OCI-LY7 (cell line): ENCODE results near the gene PPP1R12C. TPM values are rescaled to one million over a fixed set of nuclear protein-coding genes. Genes with fewer than 3 reads are reported as not detected.
A peak's percentile ranks its signal among the peaks of the same experiment; 100 is the strongest.

ENCODE experiments used
- BruUV-seq: library from RNA; stranded (reverse); fragments of 400-500 nt; replicated peaks from 2 replicates; lab custom pipeline; 2021; lab: Mats Ljungman, UMichigan
- CTCF ChIA-PET: fragments of 300-600 bp; sonication (Branson Sonifier 250); formaldehyde crosslinking; loops from one replicate; lab custom pipeline; 2022; ENCODE audit warnings: antibody characterized with exemption; ENCODE audit not compliant: unreplicated experiment; lab: Charles Lee
- POLR2A ChIA-PET: fragments of 300-600 bp; sonication (Branson Sonifier 250); formaldehyde crosslinking; loops from one replicate; lab custom pipeline; 2022; ENCODE audit warnings: antibody characterized with exemption; lab: Charles Lee
- DNase-seq: peaks from one replicate; pipeline ENCODE4 v3.0.0-alpha.2; 2015; ENCODE audit warnings: low spot score
- H2AFZ ChIP-seq: fragments of 200-600 bp; sonication (generic), shearing (Covaris generic); 2 replicates; pipeline ENCODE4 v1.6.1; 2014; ENCODE audit warnings: mild to moderate bottlenecking, antibody characterized with exemption, low read length, moderate library complexity
- H3K27ac ChIP-seq: fragments of 200-600 bp; sonication (generic); 2 replicates; pipeline ENCODE4 v1.5.1; 2014; ENCODE audit warnings: mixed run types, low read depth, mild to moderate bottlenecking, moderate library complexity, low read length, inconsistent platforms; ENCODE audit not compliant: poor library complexity, severe bottlenecking
- H3K36me3 ChIP-seq: fragments of 200-600 bp; sonication (generic); 2 replicates; pipeline ENCODE4 v1.6.1; 2014; ENCODE audit warnings: mild to moderate bottlenecking, antibody characterized with exemption, low read length, moderate library complexity, mixed read lengths; ENCODE audit not compliant: insufficient read depth
- H3K4me1 ChIP-seq: fragments of 200-600 bp; sonication (generic); 2 replicates; pipeline ENCODE4 v1.5.1; 2014; ENCODE audit warnings: mild to moderate bottlenecking, low read length; ENCODE audit not compliant: insufficient read depth, poor library complexity, severe bottlenecking
- H3K4me2 ChIP-seq: fragments of 200-600 bp; sonication (generic); 2 replicates; pipeline ENCODE4 v1.6.1; 2014; ENCODE audit warnings: mild to moderate bottlenecking, low read length
- H3K4me3 ChIP-seq: fragments of 200-600 bp; sonication (generic); 2 replicates; pipeline ENCODE4 v1.5.1; 2014; ENCODE audit warnings: mild to moderate bottlenecking, low read depth, low read length; ENCODE audit not compliant: poor library complexity, severe bottlenecking
- H3K79me2 ChIP-seq: fragments of 200-600 bp; sonication (generic); 2 replicates; pipeline ENCODE4 v1.6.1; 2016; ENCODE audit warnings: low read depth, mild to moderate bottlenecking, low read length, moderate library complexity, mixed read lengths; ENCODE audit not compliant: insufficient read depth
- H3K9me2 ChIP-seq: fragments of 200-600 bp; sonication (generic); 2 replicates; pipeline ENCODE4 v1.6.1; 2016; ENCODE audit warnings: mild to moderate bottlenecking, low read length, mixed read lengths; ENCODE audit not compliant: insufficient read depth
- H3K9me3 ChIP-seq: fragments of 200-600 bp; sonication (generic); 2 replicates; pipeline ENCODE4 v1.6.1; 2014; ENCODE audit warnings: mild to moderate bottlenecking, mixed run types, low read length, mixed read lengths
- H4K20me1 ChIP-seq: fragments of 200-600 bp; sonication (generic); 2 replicates; pipeline ENCODE4 v1.6.1; 2014; ENCODE audit warnings: mild to moderate bottlenecking, antibody characterized with exemption, low read length, moderate library complexity, mixed read lengths; ENCODE audit not compliant: insufficient read depth
- EZH2phosphoT487 ChIP-seq: fragments of 200-600 bp; sonication (generic); IDR thresholded peaks from 2 replicates; pipeline ENCODE4 v1.6.1; 2018; ENCODE audit warnings: low read depth, borderline replicate concordance, mild to moderate bottlenecking, mixed run types, antibody characterized with exemption, low read length, moderate library complexity, mixed read lengths
- intact Hi-C: fragments of 100-400 bp; cut with micrococcal nuclease; formaldehyde crosslinking; loops from one replicate; pipeline ENCODE4 v1.10.0; 2022; ENCODE audit not compliant: unreplicated experiment
- total RNA-seq, 2 experiments: library from RNA; depleted of rRNA in 1 of 2; stranded (reverse); fragments of >200 nt in 1 of 2; shearing (Covaris generic) in 1 of 2; gene quantifications; 2 replicates each; pipeline ENCODE4 v1.2.3, GENCODE V29; 2014 to 2022
- TF ChIP-seq, protein P1 (sequence below): fragments of 200-600 bp; sonication (generic); conservative IDR thresholded peaks from 2 replicates; pipeline ENCODE4 v1.5.1; 2014; ENCODE audit warnings: mild to moderate bottlenecking, antibody characterized with exemption, low read length, moderate library complexity, mixed read lengths

The PPP1R12C gene
- total RNA-seq, 2 experiments from 2014 or later, result 177 to 211 TPM

DNA sequence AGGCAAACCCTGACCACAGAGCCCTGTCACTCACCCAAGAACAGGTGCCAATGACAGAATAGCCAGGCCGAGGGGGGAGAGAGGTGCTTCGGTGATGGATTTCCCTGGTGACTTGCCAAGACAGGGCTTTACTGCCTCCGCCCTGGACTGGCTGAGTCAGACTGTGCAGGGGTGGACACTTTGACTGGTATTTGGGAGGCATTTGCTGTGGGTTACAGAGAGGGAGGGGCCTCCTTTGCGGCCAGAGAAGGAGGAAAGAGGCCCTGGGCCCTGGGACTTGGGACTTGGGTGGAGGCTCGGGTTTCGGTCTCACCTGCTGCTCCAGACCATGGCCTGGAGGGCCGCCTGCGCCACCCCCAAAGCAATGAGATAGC is 46.3 kb downstream of the PPP1R12C start:
- Histone ChIP-seq H3K79me2 (no peaks in the 10 kb centered on the region), H2AFZ (no peak overlapping the region), H3K4me1 (peaks cover 19% of the 10 kb centered on the region), H3K27ac (no peak overlapping the region), H3K4me3 (no peak overlapping the region), H3K9me3 (no peaks in the 10 kb centered on the region), H3K4me2 (no peak overlapping the region), H3K36me3 (no peaks in the 10 kb centered on the region), H4K20me1 (no peaks in the 10 kb centered on the region), H3K9me2 (no peaks in the 10 kb centered on the region)
- no peak for DNase-seq
- TF ChIP-seq EZH2phosphoT487, result no peak
- TF ChIP-seq, protein P1, sequence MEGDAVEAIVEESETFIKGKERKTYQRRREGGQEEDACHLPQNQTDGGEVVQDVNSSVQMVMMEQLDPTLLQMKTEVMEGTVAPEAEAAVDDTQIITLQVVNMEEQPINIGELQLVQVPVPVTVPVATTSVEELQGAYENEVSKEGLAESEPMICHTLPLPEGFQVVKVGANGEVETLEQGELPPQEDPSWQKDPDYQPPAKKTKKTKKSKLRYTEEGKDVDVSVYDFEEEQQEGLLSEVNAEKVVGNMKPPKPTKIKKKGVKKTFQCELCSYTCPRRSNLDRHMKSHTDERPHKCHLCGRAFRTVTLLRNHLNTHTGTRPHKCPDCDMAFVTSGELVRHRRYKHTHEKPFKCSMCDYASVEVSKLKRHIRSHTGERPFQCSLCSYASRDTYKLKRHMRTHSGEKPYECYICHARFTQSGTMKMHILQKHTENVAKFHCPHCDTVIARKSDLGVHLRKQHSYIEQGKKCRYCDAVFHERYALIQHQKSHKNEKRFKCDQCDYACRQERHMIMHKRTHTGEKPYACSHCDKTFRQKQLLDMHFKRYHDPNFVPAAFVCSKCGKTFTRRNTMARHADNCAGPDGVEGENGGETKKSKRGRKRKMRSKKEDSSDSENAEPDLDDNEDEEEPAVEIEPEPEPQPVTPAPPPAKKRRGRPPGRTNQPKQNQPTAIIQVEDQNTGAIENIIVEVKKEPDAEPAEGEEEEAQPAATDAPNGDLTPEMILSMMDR, result no peak
- CTCF ChIA-PET, result no interaction called here
- intact Hi-C loops, result no loop called here
- POLR2A ChIA-PET, result interaction anchor here (0.6 kb wide), 1 partner anchor 788 kb away, joined by 4 read pairs; no protein-coding TSS in a partner anchor
- no TSS peak for BruUV-seq

DNA sequence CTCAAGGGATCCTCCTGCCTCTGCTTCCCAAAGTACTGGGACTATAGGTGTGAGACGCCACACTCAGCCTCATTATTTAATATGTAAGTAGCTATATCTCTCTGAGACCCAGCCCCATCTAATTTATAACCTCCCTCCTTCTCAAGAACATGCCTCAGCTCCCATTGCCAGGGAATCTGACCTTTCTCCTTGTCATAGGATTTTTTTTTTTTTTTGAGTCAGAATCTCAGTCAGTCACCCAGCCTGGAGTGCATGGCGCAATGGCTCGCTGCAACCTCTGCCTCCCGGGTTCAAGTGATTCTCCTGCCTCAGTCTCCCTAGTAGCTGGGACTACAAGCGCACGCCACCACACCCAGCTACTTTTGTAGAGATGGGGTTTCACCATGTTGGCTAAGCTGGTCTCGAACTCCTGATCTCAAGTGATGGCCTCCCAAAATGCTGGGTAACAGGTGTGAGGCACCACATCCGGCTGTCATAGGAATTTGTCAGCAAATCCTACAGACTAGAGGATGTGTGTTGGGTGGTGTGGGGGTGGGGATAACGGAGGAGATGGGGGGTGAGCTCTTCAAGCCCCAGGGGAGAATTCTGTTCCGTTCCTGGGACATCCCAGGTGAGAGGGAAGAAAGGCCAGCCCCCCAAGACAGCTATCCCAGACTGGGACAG is 46.8 kb downstream of the PPP1R12C start:
- intact Hi-C loops, result no loop called here
- ChIA-PET CTCF (no interaction called here), POLR2A (no interaction called here)

DNA sequence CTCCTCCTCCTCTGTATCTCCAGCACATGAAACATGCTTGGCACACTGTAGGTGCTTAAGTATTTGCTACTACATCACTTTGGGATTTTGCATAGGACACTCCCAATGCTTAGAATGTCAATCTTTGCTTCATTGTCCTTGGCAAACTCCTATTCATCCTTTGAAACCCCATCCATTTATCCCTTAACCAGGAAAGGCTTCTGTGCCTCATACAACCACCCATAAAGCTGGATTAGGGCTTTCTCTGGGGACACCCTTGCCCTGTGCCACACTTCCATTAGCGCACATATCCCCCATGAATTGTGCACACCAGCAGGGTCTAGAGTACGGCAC is 47.6 kb downstream of the PPP1R12C start:
- TF ChIP-seq EZH2phosphoT487, result no peak
- TF ChIP-seq, protein P1, result no peak

More for the DNA sequence above, 46.8 kb downstream of the PPP1R12C start:
- Histone ChIP-seq H3K9me3 (no peaks in the 10 kb centered on the region), H3K4me1 (peaks cover 19% of the 10 kb centered on the region), H3K79me2 (no peaks in the 10 kb centered on the region), H3K9me2 (no peaks in the 10 kb centered on the region), H3K36me3 (no peaks in the 10 kb centered on the region), H2AFZ (no peak overlapping the region), H3K4me2 (no peak overlapping the region), H4K20me1 (no peaks in the 10 kb centered on the region), H3K4me3 (no peak overlapping the region), H3K27ac (no peak overlapping the region)
- no peak for DNase-seq
- TF ChIP-seq, protein P1, result no peak
- TF ChIP-seq EZH2phosphoT487, result no peak
- BruUV-seq, result no TSS peak

More for the DNA sequence above, 47.6 kb downstream of the PPP1R12C start:
- CTCF ChIA-PET, result no interaction called here
- BruUV-seq, result no TSS peak
- POLR2A ChIA-PET, result no interaction called here
- H3K4me3 ChIP-seq, result no peak overlapping the region
- no peak for DNase-seq
- H3K36me3 ChIP-seq, result no peaks in the 10 kb centered on the region
- H3K9me2 ChIP-seq, result no peaks in the 10 kb centered on the region
- H3K79me2 ChIP-seq, result no peaks in the 10 kb centered on the region
- intact Hi-C loops, result no loop called here
- H3K4me1 ChIP-seq, result peaks cover 19% of the 10 kb centered on the region
- H3K4me2 ChIP-seq, result peak overlapping the region; percentile 32; the same call in 1 of the 2 replicates
- no peaks in the 10 kb centered on the region for H4K20me1 ChIP-seq
- no peak overlapping the region for H2AFZ ChIP-seq
- no peak overlapping the region for H3K27ac ChIP-seq
- no peaks in the 10 kb centered on the region for H3K9me3 ChIP-seq
